ENCODE data around the gene TMEM239.
A peak's percentile ranks its signal among the peaks of the same experiment; 100 is the strongest.
"Not testable (repeated sequence)": the region's sequence is repeated elsewhere in the genome, so short reads cannot be mapped to it uniquely, and the experiment has no call there.

Gene TMEM239

GRCh38 chr20:2820896-2821869, 5.0 kb downstream of the TMEM239 start:
- DNase-seq (ENCODE audit: low spot score), result no peak

GRCh38 chr20:2822073-2822472, 5.9 kb downstream of the TMEM239 start:
- DNase-seq (ENCODE audit: low spot score), result no peak

DNA sequence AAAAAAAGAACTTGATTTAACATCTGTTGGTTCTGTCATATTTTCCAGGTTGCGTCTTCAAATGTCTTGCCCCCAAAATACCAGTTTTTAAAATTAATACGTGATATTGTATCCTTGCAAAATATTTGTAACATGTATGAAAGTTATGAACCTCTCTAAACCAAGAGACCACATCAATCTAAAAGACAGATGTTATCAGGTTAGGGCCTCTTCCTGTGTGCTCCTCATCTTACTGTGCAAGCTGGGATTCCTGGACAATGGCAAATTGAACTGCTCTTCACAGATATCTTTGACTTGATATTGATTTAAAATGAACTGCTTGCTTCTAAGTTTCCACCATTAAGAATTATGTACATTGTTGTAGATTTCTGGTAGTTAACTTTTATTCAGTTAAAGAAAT, 9.6 kb downstream of the TMEM239 start:
- DNase-seq (ENCODE audit: low spot score), result no peak

DNA sequence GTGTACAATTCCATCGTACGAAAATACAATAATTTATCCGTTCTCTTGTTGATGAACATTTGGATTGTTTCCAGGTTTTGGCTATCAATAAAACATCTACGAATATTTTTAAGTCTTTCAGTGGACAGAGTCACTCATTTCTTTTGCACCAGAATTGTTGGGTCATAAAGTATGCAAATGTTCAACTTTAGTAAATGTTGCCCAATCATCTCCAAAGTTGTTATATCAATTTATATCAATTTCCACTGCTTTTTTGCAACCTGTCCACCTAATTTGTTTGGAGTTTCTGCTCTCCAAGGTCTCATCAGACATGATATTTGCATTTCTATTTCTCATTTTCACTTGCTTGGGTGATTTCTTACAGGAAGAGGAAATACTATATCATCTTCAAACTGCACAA, 10.5 kb downstream of the TMEM239 start:
- no peak for DNase-seq (ENCODE audit: low spot score)

DNA sequence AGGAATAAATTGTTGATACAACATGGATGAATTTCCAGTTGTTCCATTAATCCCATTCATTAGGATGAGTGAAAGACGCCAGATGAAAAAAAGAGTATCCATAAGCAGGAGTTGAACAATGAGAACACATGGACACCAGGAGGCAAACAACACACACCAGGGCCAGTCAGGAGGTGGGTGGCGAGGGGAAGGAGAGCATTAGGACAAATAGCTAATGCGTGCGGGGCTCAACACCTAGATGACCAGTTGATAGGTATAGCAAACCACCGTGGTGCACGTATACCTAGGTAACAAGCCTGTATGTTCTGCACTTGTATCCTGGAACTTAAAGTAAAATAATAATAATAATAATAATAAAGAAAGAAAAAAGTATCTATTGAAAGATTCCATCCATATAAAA, 13.2 kb downstream of the TMEM239 start:
- no peak for DNase-seq (ENCODE audit: low spot score)

DNA sequence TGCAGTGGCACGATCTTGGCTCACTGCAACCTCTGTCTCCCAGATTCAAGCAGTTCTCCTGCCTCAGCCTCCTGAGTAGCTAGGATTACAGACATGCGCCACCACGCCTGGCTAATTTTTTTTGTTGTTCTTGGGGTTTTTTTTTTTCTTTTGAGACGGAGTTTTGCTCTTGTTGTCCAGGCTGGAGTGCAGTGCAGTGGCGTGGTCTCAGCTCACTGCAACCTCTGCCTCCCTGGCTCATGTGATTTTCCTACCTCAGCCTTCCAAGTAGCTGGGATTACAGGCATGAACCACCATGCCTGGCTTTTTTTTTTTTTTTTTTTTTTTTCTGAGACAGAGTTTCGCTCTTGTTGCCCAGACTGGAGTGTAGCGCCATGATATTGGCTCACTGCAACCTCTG, 15.0 kb downstream of the TMEM239 start:
- DNase-seq (ENCODE audit: low spot score), result not testable (repeated sequence)

- DNase-seq (ENCODE audit: low spot score), result no peak
Observed at GRCh38 chr20:2833761-2834160, 17.6 kb downstream of the TMEM239 start.

DNA sequence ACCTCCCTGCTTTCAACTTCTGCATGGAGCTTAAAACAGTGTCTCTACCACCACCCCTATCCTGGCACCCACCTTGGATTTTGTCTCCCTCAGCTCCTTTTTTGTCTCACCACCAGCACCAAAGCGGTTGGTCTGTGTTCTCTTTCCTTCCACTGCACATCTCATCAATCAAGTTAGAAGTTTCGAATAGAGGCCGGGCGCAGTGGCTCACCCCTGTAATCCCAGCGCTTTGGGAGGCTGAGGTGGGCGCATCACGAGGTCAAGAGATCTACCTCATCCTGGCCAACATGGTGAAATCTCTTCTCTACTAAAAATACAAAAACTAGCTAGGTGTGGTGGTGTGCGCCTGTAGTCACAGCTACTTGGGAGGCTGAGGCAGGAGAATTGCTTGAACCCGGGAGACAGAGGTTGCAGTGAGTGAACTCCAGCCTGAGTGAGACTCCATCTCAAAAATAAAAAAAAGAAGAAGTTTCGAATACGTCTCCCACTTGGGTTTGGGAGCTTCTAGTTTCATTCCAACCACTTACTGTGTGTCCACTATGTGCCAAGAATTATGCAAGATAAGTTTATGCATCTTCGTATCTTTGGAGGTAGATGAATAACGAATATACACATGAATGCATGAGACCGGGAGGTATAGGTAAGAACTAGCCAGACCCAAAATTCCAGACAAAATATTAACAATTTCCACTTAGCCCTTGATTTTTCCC, 18.4 kb downstream of the TMEM239 start:
- DNase-seq (ENCODE audit: low spot score), result no peak

- DNase-seq (ENCODE audit: low spot score), result no peak
Observed at GRCh38 chr20:2835331-2835796, 19.2 kb downstream of the TMEM239 start.

DNA sequence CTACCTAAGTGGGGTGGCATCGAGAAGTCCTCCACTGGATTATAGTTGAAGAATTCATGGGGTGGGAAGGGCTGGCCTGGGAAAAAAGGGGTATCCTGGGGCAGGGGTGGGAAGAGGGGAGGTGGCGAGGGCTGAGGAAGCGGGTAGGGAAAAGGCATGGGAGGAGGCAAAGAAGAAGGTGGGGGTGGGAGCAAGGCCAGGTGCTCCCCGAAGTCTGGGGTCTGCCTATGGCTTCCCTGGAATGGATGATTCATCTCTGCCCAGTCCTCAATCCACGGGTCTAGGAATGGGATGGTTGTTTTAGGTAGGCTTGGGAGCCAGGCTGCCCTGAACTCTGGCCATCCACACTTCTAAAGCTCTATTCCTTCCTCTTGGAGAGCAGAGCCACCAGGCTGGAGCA, 19.9 kb downstream of the TMEM239 start:
- no peak for DNase-seq (ENCODE audit: low spot score)

DNA sequence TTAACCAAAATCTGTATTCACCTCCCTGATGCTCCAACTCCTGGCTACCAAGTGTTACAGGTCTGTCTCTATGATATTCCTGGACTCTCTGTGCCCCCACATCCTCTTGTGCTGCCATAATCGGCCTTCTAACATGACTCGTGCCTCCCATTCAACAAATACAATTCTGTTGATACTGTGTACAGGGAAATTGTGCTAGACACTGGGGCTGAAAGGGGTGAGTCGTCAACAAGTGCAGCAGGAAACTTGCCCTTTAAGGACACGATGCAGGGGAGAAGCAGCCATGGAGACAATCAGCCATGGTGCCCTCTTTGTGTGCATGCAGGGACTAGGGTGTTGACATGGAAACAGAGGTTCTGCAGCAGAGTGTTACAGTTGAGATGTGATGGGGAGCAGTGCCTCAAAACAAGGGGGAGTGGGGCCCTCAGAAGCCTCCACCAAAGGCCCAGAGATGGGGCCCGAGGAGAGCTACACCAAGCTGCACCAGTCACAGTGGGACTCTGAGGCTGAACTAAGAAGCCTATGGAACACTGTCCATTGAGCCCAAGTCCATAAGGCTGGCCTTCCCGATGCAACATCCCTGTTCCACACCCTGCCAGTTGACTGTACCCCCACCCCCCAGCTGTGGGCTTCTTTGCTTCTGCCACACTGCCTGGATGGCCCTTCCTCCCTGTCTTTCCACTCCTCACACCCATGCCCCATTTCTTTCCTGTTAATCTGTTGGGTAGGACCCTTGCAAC, 21.2 kb downstream of the TMEM239 start:
- DNase-seq (ENCODE audit: low spot score), result no peak

- DNase-seq (ENCODE audit: low spot score), result no peak
Observed at GRCh38 chr20:2838170-2838797, 22.1 kb downstream of the TMEM239 start.

DNA sequence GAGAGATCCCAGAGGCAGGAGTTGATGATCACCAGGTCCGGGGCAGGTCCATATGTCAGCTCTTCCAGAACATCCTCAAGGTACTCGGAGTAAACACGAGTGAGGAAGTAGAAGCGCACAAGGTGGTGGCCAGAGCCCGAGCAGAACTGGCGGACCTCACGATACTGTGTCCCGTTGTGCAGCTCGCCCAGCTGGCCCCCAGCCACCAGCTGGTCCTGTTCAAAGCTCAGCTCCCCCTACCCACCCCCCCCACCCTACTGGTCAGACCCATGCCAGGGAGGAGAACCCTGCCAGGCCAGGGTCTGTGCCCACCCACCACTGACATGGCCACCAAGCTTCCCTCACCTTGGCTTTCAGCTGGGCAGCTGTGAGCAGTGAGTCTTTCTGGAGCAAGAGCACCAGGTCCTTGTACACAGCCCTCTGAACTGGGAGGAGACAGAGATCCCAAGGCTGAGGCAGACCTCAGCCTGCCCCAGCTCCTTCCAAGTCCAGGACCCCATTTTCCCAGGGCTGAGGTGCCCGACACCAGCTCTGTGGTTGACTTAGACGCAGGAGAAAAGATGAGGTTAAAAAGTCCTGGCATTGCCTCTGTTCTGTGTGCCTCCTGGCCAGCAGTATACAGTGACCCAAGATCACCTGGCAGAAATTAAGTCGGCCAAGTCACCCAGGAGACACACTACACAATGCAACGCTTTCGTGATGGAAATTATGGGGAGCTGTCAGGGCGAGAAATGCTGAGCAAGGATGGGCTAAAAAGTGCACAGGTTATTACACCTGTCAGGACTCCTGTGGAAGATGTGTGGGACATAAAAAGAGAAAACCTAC, 22.9 kb downstream of the TMEM239 start:
- DNase-seq (ENCODE audit: low spot score), result no peak

GRCh38 chr20:2839732-2840137, 23.6 kb downstream of the TMEM239 start:
- DNase-seq (ENCODE audit: low spot score), result no peak

GRCh38 chr20:2840138-2840966, 24.2 kb downstream of the TMEM239 start, which contains the start of the genes PCED1A and VPS16:
Gene PCED1A, minus strand, starts transcription at chr20:2840655. Its CDS starts 743 bp downstream, at chr20:2839912.
Gene VPS16, plus strand, starts transcription at chr20:2840745. Its CDS starts 30 bp downstream, at chr20:2840775.
- peak; percentile 86 for DNase-seq (ENCODE audit: low spot score)

- DNase-seq (ENCODE audit: low spot score), result peak; percentile 23
Observed at GRCh38 chr20:2840967-2841531, 24.9 kb downstream of the TMEM239 start.

- DNase-seq (ENCODE audit: low spot score), result no peak
Observed at GRCh38 chr20:2845607-2846006, 29.4 kb downstream of the TMEM239 start.

GRCh38 chr20:2846698-2847097, 30.5 kb downstream of the TMEM239 start:
- no peak for DNase-seq (ENCODE audit: low spot score)

DNA sequence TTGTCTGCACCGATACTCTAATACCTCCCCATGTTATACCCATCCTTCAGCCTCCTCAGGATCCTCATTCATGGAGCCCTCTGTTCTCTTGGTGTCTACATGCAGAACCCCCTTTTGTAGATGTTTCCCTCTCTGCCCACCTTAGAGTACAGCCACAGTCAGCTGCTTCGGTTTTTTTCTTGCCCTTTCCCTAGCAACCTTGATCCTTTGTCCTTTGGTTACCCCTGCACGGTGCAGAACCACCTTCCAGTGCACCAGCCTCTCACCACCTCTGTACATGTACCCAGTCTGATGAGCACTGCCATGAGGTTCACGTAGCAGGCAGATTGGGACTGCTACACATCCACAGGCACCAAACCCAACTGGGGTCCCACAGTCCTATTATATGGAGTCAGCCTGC, 31.6 kb downstream of the TMEM239 start:
- DNase-seq (ENCODE audit: low spot score), result no peak

- DNase-seq (ENCODE audit: low spot score), result no peak
Observed at GRCh38 chr20:2849529-2849928, 33.4 kb downstream of the TMEM239 start.
